Activated T-helper 1 cell treated with anti-CD3 and anti-CD28 coated beads, Interleukin-12 subunit alpha, Interleukin-12 subunit beta, Interleukin-2, Interleukin-4 antibody, amounts not matched to agents 30 ng/mL and 10 ng/mL and 1 ng/mL, durations not matched to agents 14 hours and 24 hours and 36 hours (primary cell): ENCODE results near the gene ALKBH7. TPM values are rescaled to one million over a fixed set of nuclear protein-coding genes. Genes with fewer than 3 reads are reported as not detected.
A peak's percentile ranks its signal among the peaks of the same experiment; 100 is the strongest.
"Not testable (repeated sequence)": the region's sequence is repeated elsewhere in the genome, so short reads cannot be mapped to it uniquely, and the experiment has no call there.

ENCODE experiments used
- DNase-seq: peaks from one replicate; pipeline ENCODE4 v3.0.0; 2021; ENCODE audit warnings: low spot score
- H3K27ac Mint-ChIP-seq: one replicate; pipeline ENCODE4 v1.8.0; 2021; ENCODE audit warnings: mild to moderate bottlenecking, mixed read lengths
- H3K27me3 Mint-ChIP-seq: one replicate; pipeline ENCODE4 v1.8.0; 2022; ENCODE audit warnings: mild to moderate bottlenecking, moderate library complexity, mixed read lengths; ENCODE audit not compliant: insufficient read depth
- H3K36me3 Mint-ChIP-seq: one replicate; pipeline ENCODE4 v1.8.0; 2021; ENCODE audit warnings: low read depth, mixed read lengths
- H3K4me1 Mint-ChIP-seq: one replicate; pipeline ENCODE4 v1.8.0; 2021; ENCODE audit warnings: low read depth, mixed read lengths
- H3K4me3 Mint-ChIP-seq: one replicate; pipeline ENCODE4 v1.8.0; 2021; ENCODE audit warnings: mild to moderate bottlenecking, moderate library complexity, mixed read lengths
- H3K9me3 Mint-ChIP-seq: one replicate; pipeline ENCODE4 v1.8.0; 2021; ENCODE audit warnings: mixed read lengths
- intact Hi-C: fragments of 100-400 bp; cut with micrococcal nuclease; formaldehyde crosslinking; loops from one replicate; pipeline ENCODE4 v1.15.1; 2024
- total RNA-seq: library from RNA; stranded (reverse); gene quantifications from 2 replicates; pipeline ENCODE4 v1.2.3, GENCODE V29; 2022

Gene ALKBH7
- total RNA-seq, 1 donor from 2014 or later: 27.1 TPM

- H3K9me3 Mint-ChIP-seq: no peaks in the 10 kb centered on the region
- intact Hi-C loops: loop anchor here (1.0 to 2.0 kb wide), 6 partner anchors 20 to 470 kb away; partner anchors contain the start of gene CLPP
- H3K4me1 Mint-ChIP-seq: peaks cover 29% of the 10 kb centered on the region
- peaks cover 24% of the 10 kb centered on the region for H3K36me3 Mint-ChIP-seq
- peak; percentile 87 for DNase-seq
- H3K4me3 Mint-ChIP-seq: peak within 1 kb of the TSS; percentile 98
- H3K27ac Mint-ChIP-seq: peak within 1 kb of the TSS; percentile 97
- H3K27me3 Mint-ChIP-seq: no peaks in the 10 kb centered on the region
Measured at GRCh38 chr19:6393074-6393982, 20.7 kb downstream of the ALKBH7 start, which contains the start of gene GTF2F1. TSS of gene GTF2F1 (minus strand) at chr19:6393164. CDS start at chr19:6392995, 169 bp downstream.

GRCh38 chr19:6393983-6394412, 21.4 kb downstream of the ALKBH7 start:
- Mint-ChIP-seq H3K9me3 (no peaks in the 10 kb centered on the region), H3K27me3 (no peaks in the 10 kb centered on the region), H3K27ac (peak overlapping the region; percentile 97), H3K4me3 (peak overlapping the region; percentile 98), H3K4me1 (peaks cover 29% of the 10 kb centered on the region), H3K36me3 (peaks cover 20% of the 10 kb centered on the region)
- intact Hi-C loops: loop anchor here (1.0 to 2.0 kb wide), 6 partner anchors 21 to 469 kb away; partner anchors contain the start of gene CLPP
- no peak for DNase-seq

GRCh38 chr19:6394831-6395230, 22.2 kb downstream of the ALKBH7 start:
- intact Hi-C loops: no loop called here
- no peaks in the 10 kb centered on the region for H3K27me3 Mint-ChIP-seq
- peaks cover 29% of the 10 kb centered on the region for H3K4me1 Mint-ChIP-seq
- DNase-seq: no peak
- no peak overlapping the region for H3K27ac Mint-ChIP-seq
- peaks cover 17% of the 10 kb centered on the region for H3K36me3 Mint-ChIP-seq
- no peaks in the 10 kb centered on the region for H3K9me3 Mint-ChIP-seq
- H3K4me3 Mint-ChIP-seq: peak overlapping the region; percentile 34

- no peak overlapping the region for H3K27ac Mint-ChIP-seq
- H3K4me3 Mint-ChIP-seq: no peak overlapping the region
- no peaks in the 10 kb centered on the region for H3K9me3 Mint-ChIP-seq
- intact Hi-C loops: no loop called here
- no peaks in the 10 kb centered on the region for H3K27me3 Mint-ChIP-seq
- H3K36me3 Mint-ChIP-seq: peaks cover 12% of the 10 kb centered on the region
- H3K4me1 Mint-ChIP-seq: peaks cover 24% of the 10 kb centered on the region
- DNase-seq: no peak
Measured at GRCh38 chr19:6396305-6396704, 23.7 kb downstream of the ALKBH7 start.

- intact Hi-C loops, H3K27me3 Mint-ChIP-seq, H3K4me1 Mint-ChIP-seq: not testable (repeated sequence)
Measured at GRCh38 chr19:6400062-6400944, 27.7 kb downstream of the ALKBH7 start.

GRCh38 chr19:6402058-6402457, 29.5 kb downstream of the ALKBH7 start:
- Mint-ChIP-seq H3K36me3 (no peaks in the 10 kb centered on the region), H3K27me3 (peaks cover 2% of the 10 kb centered on the region), H3K4me1 (no peaks in the 10 kb centered on the region), H3K4me3 (no peak overlapping the region), H3K9me3 (no peaks in the 10 kb centered on the region), H3K27ac (no peak overlapping the region)
- intact Hi-C loops: no loop called here
- DNase-seq: no peak

More at GRCh38 chr19:6400062-6400944, 27.7 kb downstream of the ALKBH7 start:
- H3K9me3 Mint-ChIP-seq, H3K4me3 Mint-ChIP-seq, H3K27ac Mint-ChIP-seq, H3K36me3 Mint-ChIP-seq, DNase-seq: not testable (repeated sequence)

- intact Hi-C loops: no loop called here
- Mint-ChIP-seq H3K27me3 (peaks cover 3% of the 10 kb centered on the region), H3K36me3 (no peaks in the 10 kb centered on the region), H3K4me3 (no peak overlapping the region), H3K27ac (no peak overlapping the region), H3K9me3 (no peaks in the 10 kb centered on the region), H3K4me1 (no peaks in the 10 kb centered on the region)
- no peak for DNase-seq
Measured at GRCh38 chr19:6402837-6403608, 30.4 kb downstream of the ALKBH7 start.

- DNase-seq: no peak
- Mint-ChIP-seq H3K4me3 (no peak overlapping the region), H3K9me3 (no peaks in the 10 kb centered on the region), H3K27ac (no peak overlapping the region), H3K4me1 (no peaks in the 10 kb centered on the region), H3K36me3 (no peaks in the 10 kb centered on the region), H3K27me3 (peaks cover 3% of the 10 kb centered on the region)
- intact Hi-C loops: no loop called here
Measured at GRCh38 chr19:6406401-6406800, 33.8 kb downstream of the ALKBH7 start.

GRCh38 chr19:6409346-6409745, 36.8 kb downstream of the ALKBH7 start:
- Mint-ChIP-seq H3K4me1 (no peaks in the 10 kb centered on the region), H3K27me3 (peaks cover 2% of the 10 kb centered on the region), H3K4me3 (no peak overlapping the region), H3K27ac (no peak overlapping the region), H3K36me3 (peaks cover 5% of the 10 kb centered on the region), H3K9me3 (no peaks in the 10 kb centered on the region)
- no peak for DNase-seq
- intact Hi-C loops: no loop called here

- Mint-ChIP-seq H3K4me3 (no peak overlapping the region), H3K4me1 (no peaks in the 10 kb centered on the region), H3K27ac (no peak overlapping the region), H3K9me3 (no peaks in the 10 kb centered on the region), H3K27me3 (peaks cover 2% of the 10 kb centered on the region), H3K36me3 (peaks cover 12% of the 10 kb centered on the region)
- DNase-seq: no peak
- intact Hi-C loops: no loop called here
Measured at GRCh38 chr19:6412061-6412446, 39.5 kb downstream of the ALKBH7 start.

GRCh38 chr19:6412447-6413091, 40.0 kb downstream of the ALKBH7 start:
- Mint-ChIP-seq H3K36me3 (peaks cover 15% of the 10 kb centered on the region), H3K27ac (no peak overlapping the region), H3K27me3 (peaks cover 2% of the 10 kb centered on the region), H3K9me3 (no peaks in the 10 kb centered on the region), H3K4me3 (no peak overlapping the region), H3K4me1 (no peaks in the 10 kb centered on the region)
- intact Hi-C loops: no loop called here
- DNase-seq: no peak

GRCh38 chr19:6413291-6413690, 40.7 kb downstream of the ALKBH7 start:
- no peaks in the 10 kb centered on the region for H3K4me1 Mint-ChIP-seq
- intact Hi-C loops: no loop called here
- no peaks in the 10 kb centered on the region for H3K27me3 Mint-ChIP-seq
- peaks cover 17% of the 10 kb centered on the region for H3K36me3 Mint-ChIP-seq
- no peaks in the 10 kb centered on the region for H3K9me3 Mint-ChIP-seq
- H3K4me3 Mint-ChIP-seq: no peak overlapping the region
- no peak for DNase-seq
- H3K27ac Mint-ChIP-seq: no peak overlapping the region
